GM18858 (cell line): Measurements from ENCODE around the gene ETV1.

ENCODE experiments used
- ATAC-seq: cut with Tn5 transposase; IDR thresholded peaks from one replicate; pipeline ENCODE4 v1.9.1; 2021; ENCODE audit not compliant: unreplicated experiment

Gene ETV1

DNA sequence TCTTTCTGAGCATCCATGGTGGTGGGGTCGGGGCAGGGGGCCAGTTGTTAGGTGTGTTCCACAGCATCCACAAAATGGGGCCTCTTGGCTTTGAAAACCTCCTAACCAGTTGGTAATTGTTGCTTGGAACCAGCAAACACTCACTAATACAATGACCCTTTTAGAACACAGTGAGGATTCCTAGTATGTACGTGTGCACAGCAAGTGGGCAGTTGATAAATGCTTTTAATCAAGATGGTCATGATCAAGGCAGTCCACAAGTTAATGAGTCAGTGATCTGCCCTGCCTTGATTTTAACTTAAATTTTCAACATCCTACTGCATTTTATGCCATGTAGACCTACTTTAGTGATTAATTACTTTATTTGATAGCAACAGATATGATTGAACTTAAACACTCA lies 103.1 kb downstream of the ETV1 start:
- no peak for ATAC-seq

GRCh38 chr7:13882051-13882450 lies 107.4 kb downstream of the ETV1 start:
- ATAC-seq = no peak

DNA sequence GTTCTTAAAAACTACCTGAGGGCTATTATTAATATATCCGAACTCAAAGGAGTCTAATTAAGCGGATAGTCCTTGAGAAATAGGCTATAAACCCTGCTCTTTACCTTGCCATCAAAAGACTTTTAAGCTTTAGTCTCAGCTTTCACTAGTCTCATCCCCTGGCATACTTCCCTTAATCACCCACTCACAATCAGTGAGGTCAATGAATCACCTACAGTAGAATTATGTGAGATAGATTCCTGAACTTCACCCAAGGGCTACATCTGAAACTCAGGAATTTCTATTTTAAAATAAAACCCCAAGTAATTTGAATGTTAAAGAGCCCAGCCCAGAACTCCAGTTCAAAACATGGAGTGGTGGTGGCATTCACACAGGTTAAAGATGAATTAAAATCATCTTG lies 108.7 kb downstream of the ETV1 start:
- no peak for ATAC-seq

DNA sequence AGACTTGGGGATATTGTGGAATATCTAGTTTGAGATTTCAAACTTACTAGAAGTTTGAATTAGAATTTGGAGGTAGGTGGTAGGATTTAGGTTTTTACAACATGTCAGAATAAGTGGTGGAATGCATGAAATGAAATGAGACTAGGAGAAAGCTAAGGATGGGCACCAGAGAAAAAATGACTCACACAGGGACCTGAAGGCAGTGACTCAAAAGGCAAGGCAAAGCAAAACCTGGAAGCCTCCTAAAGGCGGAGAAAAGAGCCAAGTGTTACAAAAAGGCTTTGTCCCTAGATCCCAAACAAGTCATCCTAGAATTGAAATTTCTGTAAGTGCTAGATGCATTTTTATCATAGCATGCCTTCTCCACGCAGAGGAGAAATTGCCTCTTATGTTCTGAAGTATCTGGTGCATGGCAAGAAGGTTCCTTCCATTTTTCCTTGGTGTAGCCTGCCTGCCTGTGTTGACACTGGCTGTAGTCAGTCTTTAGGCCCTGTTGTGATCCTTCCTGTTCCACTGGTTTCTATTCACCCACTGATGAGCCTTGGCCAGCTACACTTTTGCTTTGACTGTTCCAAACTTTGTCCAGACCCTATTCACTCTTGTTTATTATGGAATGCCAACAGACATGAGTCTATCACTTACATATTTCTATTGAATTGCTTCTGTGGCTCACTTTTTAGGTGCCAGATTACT lies 109.3 kb downstream of the ETV1 start:
- ATAC-seq = no peak

GRCh38 chr7:13879143-13879542 lies 110.3 kb downstream of the ETV1 start:
- ATAC-seq = no peak

DNA sequence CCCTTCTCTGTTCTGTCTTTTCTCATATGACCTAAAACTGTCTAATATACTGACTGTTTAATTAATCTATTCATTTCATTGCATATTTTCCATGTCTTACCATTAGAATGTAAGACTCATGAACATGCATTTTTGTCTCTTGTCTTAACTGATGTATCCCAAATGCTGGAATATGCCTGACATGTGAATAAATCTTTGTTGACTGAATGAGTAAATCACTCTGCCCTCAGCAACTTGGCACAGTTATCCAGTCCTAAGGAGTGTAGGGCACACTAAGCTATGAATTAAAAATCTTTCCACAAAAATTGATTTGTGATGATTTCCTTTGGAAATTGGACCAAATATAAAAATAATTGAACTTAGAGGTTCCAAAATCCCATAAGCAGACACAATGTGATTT lies 111.3 kb downstream of the ETV1 start:
- no peak for ATAC-seq

- no peak for ATAC-seq
Observed at GRCh38 chr7:13875496-13876074, 113.9 kb downstream of the ETV1 start.

DNA sequence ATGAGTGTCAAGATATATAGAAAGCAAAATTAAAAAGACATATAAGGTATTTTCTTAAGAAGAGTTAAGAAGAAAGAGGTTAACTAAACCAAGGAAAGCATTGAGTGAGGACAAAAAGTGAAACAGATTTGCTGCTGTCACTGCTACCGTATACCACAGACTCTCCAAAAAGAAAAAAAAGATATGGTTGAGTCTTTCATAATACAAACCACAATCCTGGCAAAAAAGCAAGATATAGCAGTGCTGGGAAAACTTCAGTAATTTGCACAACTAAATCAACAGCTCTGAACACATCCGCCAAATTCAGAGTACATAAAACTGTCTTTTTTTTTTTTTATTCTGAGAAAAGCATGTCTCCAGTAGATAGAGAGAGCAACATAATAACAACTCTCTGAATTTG lies 114.7 kb downstream of the ETV1 start:
- no peak for ATAC-seq

DNA sequence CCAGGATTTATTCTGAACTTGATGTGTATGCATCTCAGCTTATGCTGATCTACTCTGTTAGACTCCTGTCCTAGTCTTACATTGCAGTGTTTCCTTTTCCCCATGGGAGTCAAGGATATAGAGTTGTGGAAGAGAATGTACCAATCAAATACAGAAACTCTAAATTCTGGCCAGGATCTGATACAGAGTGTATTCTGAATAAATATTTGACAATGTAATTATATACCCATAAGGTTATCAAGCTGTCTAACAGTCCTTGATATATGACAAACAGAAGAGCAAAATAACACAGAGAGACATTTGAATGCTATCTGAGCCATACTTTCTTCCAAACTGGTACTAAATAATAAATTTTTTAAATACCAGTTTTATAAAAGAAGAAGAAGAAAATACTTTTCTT lies 116.8 kb downstream of the ETV1 start:
- ATAC-seq = no peak

DNA sequence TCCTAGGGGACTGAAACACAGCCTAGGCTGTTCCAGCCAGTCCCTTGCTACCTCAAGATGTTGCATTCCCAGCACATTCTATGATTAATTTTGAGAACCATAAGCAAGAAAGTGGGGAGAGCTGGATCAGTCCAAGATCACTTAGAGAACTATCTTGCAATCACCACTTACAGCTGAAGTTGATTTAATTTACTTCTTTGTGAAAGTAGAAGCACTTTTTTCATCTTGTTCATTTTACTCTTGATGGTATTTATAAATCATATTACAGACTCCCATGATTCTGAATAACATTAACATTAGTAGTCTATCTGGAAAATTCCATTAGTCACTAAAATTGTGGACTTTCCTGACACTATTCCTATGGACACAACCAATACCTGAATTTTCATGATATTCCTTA lies 118.5 kb downstream of the ETV1 start:
- ATAC-seq = no peak

GRCh38 chr7:13860734-13861133 lies 128.7 kb downstream of the ETV1 start:
- ATAC-seq = no peak

DNA sequence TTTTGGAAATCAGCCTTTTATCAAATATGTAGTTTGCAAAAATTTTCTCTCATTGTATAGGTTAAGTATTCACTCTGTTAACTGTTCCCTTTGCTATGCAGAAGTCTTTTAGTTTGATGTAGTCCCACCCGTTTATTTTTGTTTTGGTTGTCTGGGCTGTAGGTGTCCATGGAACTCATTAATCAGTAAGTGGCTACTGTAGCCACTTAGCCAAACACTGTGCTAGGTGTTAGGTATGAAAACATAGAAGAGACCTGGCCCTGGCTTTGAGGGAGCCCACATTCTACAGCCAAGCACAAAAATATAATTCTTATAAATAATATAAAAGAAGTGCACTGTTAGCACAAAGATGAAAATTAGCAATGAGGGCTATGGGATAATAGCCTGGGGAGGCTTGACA lies 133.5 kb downstream of the ETV1 start:
- no peak for ATAC-seq

DNA sequence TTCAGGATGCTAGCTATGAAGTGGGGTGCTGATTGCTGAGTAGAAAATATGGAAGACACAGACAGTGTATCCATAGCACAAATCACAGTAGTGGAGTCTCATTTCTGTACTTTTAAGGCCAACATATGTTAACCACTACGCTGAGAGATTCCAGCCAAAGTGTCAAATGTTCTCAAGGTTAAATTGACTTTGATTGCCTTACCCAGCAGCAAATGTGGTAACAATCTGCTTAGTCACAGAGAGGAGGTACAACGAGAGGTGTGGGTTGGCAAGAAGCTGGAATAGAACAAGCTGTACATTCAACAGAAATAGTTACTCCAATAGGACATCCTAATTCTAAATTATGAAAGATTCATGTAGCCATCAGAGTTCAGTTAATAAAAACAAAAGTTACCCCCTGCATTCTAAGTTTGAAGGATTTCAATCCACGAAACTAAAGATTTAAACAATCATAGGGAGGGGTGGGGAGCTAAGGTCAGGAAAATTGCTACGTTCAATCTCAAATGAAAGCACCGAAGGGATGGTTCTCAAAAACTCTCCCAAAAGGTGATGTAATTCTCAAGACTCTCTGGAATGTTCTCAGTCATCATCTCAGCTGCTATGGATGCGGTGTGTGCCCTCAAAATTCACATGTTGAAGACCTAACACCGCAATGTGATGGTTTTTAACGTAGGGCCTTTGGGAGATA lies 137.0 kb downstream of the ETV1 start:
- ATAC-seq = no peak

GRCh38 chr7:13851736-13852135 lies 137.7 kb downstream of the ETV1 start:
- no peak for ATAC-seq

DNA sequence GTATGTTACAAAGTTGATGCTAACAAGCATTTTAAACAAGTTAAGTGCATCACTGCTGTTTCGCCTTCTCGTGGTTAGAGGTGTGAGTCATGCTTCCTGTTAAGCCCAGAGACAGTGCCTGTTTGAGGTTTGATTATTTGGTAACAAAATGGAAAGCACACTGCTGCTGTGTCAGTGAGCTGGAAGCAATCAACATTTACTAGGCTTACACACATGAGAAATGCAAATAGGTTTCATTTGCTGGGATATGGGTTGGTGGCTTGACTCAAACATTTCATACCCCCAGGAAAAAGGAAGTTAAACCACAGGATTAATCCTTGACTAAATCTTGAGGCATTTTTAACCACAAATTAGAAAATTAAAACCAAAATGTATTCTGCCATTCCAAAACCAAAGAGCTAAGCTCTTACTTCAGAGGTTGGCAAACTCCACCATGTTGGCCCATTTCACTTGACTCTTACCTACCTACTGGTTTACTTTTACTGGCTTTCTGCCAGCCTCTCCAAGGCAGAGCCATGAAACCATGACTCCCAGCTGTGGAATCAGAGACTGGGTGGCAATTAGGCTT lies 139.2 kb downstream of the ETV1 start:
- ATAC-seq = peak; percentile 87

DNA sequence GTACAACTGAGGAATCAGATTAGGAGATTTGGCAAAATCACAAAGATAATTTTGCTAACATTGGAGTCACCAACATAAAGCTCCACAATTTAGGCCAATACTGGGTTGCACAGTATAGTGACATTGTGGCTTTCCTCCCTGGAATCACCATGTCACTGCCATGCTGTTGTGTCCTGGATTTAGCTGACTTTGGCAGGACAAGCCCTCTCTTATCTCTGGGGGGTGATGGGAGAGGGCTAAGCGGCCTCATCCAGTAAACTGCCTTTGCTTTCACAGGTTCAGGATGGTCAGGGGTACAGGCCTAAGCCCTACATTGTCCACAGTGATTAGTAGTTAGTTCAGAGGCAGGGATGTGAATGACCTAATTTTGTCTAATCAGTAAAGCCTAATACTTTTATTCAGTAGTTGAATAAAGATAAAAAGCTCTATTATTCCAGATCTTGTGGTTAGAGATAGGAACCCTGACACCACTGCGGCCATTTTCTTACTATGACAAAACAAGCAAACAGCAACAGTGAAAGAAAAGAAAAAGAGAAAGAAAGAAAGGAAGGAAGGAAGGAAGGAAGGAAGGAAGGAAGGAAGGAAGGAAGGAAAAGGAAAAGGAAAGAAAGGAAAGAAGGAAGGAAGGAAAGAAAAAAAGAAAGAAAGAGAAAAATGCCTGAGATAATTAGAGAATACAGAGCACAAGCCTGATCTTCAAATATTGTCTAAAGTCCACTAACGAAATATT lies 140.1 kb downstream of the ETV1 start:
- no peak for ATAC-seq

DNA sequence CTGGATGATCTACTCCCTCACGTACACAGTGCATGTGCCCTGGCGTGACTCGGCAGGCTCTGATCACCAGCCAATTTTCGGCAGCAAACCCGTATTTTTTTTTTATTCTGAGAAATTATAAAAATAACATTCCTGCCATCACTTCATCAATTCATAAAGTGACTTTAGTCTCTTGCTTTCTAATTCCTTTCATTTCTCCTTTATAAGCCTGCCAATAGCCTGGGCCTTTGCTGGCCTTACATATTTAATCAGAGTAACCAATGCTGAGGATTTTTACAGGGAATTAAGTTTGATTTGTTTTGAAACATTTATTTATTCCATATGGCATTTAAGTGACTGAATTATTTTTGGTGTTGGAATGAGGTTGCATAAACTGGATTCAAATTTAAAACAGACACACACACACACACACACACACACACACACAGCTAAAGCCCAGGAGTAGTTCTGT lies 140.8 kb downstream of the ETV1 start:
- no peak for ATAC-seq

DNA sequence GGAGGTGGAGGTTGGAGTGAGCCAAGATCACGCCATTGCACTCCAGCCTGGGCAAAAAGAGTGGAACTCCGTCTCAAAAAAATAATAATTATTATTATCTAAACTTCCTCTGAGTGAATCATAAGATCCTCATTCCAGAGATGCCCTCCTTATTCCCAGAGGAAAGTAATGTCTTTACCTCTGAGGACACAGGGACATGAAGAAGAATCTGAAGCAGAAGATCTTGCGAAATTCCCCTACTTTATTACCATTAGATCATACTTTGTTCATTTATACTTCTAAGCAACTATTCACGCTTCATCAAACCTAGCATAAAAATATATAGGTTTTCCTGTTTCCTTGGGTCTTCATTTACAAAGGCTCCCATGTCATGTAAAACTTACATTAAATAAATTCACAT lies 143.1 kb downstream of the ETV1 start:
- ATAC-seq = no peak

- no peak for ATAC-seq
Observed at GRCh38 chr7:13845601-13846000, 143.9 kb downstream of the ETV1 start.

GRCh38 chr7:13844954-13845353 lies 144.5 kb downstream of the ETV1 start:
- no peak for ATAC-seq

GRCh38 chr7:13841284-13841683 lies 148.2 kb downstream of the ETV1 start:
- ATAC-seq = no peak
